GM21737 (cell line): ENCODE results near the gene GRM8.

Experiments used
- ATAC-seq: cut with Tn5 transposase; IDR thresholded peaks from one replicate; pipeline ENCODE4 v1.9.1; 2021; ENCODE audit warnings: mild to moderate bottlenecking, moderate library complexity; ENCODE audit not compliant: unreplicated experiment

Gene GRM8

DNA sequence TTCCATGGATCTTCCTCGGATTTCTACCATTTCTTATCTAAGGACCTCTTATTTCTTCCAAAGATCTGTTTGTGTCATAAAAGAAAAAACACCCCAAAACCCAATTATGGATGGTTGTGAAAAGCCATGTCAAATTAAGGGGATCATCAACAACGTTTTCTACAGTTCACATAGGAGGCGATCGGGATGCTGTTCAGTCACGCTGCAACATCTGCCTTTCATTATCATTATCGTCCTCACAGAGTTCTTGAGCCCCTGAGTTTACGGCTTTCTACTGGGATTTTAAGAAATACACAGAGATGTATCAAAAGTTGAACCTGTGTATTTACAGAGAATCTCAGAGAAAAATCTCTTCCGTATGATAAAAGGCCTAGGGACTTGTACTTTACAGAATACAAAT lies 101.4 kb downstream of the GRM8 start:
- no peak for ATAC-seq

DNA sequence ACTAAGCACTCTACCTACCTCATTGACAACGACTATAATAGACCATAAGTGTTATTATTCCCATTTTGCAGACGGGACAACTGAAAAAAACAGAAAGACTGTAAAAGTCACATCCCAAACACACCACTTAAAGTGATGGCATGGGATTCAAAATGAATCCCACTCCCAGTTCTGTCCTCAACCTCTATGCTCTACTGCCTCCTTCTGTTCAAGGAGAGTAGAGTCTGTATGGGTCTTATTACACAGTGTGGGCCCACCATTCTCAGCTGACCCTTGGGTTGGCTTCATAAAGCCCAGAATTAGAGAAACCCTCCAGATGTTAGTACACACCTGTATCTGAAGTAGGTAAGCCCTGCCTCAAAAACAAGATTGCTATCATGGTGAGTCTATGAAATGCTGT lies 102.2 kb downstream of the GRM8 start:
- no peak for ATAC-seq

DNA sequence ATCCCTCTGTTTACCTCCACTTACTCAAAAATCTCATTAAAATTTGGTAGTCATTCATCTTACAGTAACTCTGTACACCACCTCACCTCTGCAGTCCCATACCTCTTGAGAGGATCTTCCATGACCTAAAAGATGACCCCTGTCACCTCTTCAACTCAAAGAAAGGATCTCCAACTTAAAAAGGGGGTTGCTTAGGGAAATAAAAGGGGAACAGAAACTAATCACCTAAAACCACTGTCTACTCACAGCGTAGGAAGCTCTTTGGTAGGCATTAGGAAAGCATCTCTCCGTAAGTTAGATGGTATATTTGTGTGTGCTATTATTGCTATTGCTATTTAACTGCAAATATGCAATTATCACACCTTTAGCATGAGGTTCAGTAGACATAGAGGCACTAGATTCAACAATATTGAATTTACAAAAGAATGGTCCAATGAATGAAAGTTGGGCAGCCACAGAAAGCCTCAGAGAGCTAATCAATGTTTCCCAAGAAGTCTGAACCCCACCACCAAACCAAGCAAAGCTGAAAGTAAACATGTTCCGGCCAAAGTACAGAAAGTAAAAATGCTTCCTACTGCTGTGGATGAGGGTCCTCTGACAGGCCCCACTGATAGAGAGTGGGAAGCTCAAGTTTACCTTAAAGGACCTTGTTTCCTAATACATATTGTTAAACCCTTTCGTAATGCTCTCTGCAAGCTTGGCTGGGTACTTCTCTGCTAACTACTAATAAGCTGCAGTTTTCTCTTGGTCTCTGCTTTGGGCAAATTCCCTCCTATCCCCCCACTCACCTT lies 105.8 kb downstream of the GRM8 start:
- ATAC-seq, result no peak

DNA sequence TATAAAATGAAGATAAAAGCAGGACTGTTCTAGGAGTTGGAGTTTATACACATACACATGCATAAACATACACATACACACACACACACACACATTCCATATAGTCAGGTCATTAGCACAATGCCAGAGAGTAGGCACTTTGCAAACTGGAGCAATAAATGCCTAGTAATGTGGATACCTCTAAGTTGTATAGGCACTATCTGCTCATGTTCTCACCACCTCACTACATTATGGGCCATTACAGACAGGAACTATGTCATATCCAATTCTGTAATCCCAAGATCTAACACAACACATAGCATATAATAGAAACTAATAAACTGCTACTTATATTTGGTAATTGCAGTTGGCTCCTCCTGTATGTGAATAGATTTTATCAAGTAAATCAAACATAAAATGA lies 115.6 kb downstream of the GRM8 start:
- no peak for ATAC-seq

DNA sequence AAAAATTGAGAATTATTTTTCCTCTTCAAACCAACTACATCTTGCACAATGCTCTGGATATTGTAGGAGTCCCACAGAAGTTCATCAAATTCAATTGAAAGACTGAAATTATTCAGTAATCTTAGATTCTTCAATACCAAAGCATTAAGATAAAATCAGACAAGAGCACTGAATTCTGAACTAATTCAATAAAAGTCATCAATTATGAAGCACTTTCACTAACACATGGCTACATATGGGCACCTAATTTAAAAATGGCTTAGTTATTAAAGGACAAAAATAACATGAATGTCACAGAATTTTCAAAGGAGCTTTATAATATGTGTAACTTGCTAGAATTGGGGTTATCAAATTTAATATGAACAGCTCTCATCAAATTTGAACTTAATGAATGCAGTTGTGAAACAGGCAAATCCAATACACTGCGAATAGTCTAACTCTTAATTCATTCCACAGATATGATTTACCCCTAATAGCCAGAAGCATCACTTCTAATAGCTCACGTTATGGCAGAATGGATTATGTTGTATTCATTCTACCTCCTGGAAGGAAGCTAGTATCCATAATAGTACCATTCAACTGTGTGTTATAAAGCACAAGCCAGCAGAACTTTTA lies 116.8 kb downstream of the GRM8 start:
- no peak for ATAC-seq

DNA sequence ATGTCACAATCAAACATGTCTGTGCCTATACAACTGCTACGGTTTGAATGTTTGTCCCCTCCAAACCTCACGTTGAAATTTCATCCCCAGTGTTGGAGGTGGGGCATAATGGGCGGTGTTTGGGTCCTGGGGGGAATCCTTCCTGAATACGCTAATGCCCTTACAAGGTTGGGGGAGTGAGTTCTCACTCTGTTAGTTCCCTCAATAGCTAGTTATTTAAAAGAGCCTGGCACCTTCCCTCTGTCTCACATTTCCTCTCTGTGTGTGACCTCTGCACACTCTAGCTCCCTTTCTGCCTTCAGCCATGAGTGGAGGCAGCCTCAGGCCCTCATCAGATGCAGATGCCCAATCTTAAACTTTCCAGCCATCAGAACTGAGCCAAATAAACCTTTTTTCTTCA lies 129.5 kb downstream of the GRM8 start:
- ATAC-seq, result no peak

DNA sequence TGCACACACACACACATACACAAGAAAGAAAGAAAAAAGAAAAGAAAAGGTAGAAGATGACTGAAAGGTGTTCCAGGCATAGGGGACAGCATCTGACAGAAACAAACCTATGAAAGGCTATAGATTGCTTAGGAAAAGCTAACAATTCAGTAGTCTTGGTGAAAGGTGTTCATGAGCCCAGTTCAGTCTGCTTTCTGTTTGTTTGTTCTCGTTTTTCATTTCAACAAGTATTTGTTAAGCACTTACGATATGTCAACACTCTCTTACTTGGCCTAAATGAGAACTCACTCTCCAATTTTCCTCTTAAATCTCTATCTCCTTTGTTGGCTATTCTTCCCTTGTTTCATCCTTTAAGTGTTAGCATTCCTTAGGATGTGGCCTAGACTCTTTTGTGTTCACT lies 133.2 kb downstream of the GRM8 start:
- no peak for ATAC-seq

DNA sequence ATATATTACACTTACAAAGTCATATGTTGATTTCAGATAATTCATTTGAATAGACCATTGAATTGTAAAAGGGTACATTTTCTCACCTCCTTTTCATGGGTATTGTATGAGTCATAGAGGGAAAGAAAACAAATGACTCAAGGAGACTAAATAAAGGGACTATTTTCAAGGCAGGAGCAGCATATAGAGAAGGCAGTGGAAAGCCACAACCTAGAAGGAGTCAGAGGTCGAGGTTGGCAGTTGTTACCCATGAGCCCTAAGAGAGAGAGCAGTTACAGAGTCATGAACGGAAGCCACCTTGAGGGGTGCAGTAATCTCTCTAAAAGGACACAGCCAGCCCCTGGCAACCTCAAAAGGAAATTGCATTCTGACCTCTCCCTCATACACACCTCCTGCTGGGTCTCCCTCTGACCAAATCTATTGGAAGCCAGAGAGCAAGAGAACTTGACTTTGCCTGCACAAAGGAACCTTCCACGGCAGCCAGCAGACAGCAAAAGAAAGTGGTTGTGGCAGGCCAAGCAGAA lies 137.9 kb downstream of the GRM8 start:
- no peak for ATAC-seq

DNA sequence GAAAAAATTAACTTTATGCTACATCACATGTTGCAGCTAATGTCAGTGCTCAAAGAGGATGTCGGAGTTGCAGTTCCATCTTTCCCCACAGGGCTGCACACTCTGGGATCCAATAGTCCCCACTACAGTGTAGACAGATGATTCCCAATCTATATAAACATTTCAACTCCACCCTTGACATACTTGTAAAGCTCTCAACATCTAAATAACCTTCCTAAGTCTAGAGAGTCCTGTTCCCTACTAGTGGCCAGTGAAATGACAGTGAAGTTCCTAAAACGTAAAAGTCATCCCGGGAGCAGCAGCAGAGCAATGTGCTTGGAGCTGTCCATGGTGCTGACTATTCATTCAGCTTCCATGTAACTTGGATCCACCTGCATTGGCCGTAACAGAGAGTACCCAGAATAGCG lies 145.1 kb downstream of the GRM8 start:
- peak; percentile 80 for ATAC-seq

DNA sequence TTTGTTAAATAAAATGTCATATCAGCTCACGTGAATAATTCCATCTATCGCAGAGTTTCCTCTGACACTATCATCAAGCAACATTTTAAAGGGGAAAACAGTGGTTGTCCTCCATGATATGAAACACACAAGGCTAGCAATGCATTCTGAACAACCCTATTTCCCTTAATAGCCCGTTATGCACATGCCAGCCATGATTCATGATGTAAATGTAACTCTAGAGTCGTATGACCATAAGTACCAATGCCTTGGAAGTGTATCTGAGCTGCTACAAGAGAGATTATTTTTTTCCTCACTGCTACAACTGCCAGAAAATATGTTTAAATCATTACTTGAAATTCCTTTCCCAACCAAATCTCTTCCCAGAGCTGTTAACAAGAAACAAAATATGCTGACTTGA lies 159.4 kb downstream of the GRM8 start:
- ATAC-seq, result no peak

DNA sequence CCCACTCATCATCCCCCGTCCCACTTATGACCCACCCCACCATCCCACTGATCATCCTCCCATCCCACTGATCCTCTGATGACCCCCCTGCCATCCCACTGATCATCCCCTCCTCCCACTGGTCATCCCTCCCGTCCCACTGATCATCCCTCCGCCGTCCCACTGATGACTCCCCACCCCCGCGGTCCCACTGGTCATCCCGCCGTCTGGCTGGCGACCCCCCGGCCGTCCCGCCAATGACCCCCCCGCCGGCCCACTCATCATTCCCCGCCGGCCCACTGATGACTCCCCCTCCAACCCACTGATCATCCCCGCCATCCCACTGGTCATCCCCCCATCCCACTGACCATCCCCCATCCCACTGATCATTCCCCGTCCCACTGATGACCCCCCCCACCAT lies 161.1 kb downstream of the GRM8 start:
- ATAC-seq, result no peak

DNA sequence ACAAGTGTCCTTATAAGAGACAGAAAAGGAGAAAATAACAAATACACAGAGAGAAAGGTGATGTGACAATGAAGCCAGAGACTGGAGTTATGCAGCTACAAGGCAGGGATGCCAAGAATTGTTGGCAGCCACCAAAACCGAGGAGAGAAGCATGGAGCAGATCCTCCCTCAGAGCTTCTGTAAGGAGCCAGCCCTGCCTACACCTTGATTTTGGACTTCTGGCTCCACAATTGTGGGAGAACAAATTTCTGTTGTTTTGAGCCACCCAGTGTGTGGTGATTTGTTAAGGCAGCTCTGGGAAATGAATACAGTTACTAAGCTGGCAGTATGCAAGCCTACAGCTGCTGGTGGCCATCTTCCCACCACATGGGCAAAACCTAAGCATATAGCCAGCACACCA lies 163.6 kb downstream of the GRM8 start:
- ATAC-seq, result no peak

DNA sequence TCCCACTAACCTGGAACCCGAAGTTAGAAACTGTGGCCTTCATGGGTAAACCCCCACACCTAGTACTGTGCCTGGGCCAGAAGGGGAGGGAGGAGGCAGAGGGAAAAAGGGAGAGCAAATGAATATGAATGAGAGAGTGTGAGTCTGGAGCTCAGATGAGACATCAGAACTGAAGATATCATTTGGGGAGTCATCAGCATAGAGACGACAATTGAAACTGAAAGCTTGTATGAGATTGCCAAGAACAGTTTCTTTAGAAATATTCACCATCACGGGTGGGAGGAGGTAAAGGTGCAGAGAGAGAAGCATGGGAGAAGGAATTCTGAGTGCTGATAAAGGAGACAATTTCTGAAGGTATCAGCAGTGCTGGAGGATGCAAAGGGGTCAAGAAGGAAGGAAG lies 171.2 kb downstream of the GRM8 start:
- no peak for ATAC-seq

DNA sequence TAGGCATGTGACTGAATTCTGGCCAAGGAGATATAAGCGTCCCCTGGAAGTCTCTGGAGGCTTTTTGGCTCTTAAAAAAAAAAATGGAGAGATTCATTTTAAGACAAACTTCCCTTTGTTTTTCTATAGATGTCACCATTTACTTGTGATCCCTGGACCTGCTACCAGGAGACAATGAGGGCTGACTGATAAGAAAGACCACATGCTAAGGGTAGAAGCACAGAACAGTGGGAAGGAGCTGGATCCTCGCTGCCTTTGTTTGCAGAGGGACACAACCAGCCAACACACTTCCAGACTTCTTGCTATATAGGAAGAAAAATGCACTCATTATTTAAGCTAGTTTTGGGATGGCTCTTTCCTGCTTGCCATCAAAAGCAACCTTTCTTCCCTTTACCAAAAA lies 172.2 kb downstream of the GRM8 start:
- ATAC-seq, result no peak

DNA sequence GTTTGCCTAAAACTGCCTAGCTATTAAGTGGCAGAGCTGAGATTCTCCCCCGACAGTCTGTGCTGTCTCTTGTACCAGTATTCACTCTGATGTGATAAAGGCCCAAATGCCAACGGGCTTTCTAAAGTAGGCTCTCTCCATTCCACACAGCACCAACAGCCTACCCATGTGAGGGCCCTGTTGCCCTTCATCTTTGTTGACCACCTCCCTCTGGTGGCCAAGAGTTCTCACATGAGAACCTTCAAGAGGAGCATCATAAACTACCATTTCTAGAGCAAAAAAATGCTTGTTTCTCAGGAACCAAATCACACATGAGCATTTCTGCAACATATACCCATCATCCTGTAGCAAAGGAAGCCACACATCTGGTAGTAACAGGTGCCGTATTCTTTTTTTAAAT lies 185.8 kb downstream of the GRM8 start:
- ATAC-seq, result no peak

DNA sequence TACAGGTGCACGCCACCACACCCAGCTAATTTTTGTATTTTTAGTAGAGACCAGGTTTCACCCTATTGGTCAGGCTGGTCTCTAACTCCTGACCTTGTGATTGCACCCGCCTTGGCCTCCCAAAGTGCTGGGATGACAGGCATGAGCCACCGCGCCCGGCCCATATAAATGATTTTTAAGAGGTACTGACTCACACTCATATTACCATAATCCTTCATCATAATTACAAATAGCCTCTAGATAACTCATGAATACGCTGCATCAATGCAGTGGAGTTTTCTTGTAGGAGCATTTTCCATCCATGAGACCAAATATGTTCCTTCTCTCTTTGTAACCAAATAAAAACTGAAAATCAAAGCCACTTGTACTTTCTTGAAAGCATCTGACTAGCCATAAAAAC lies 193.3 kb downstream of the GRM8 start:
- no peak for ATAC-seq

DNA sequence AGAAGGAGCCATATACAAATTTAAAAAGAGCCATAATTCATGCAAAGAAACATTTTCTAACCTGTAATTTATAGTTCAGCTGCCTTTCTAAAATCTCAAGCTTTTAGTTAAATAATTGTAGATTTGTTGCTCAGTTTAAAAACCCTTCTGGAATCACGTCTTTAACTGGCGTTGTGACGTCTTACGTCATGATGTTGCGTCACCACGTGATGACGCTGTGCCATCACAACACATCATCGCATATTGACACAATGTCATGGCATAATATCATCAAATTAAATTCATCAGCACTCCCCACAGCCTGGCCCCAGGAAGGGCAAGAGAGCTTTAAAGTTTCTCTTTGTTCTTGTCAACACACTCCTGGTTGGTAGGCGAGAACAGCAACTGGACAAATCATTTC lies 194.8 kb downstream of the GRM8 start:
- no peak for ATAC-seq

DNA sequence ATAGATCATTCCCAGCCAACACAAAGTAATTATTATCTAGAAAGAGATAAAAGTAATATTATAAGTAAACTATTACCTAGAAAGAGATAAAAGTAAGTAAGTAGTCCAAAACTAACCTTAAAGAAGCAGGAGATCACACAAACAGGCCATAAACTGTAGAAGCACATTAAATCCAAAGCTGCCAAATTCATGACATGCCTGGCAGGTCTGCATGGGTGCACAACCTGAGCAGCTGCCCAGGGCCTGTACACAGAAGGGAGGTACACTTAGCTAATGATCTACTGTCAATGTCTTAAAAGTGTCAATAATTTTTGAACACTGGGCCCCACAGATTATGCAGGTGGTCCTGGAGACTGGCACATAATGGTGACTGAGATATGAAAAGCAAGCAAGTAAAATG lies 196.5 kb downstream of the GRM8 start:
- no peak for ATAC-seq

DNA sequence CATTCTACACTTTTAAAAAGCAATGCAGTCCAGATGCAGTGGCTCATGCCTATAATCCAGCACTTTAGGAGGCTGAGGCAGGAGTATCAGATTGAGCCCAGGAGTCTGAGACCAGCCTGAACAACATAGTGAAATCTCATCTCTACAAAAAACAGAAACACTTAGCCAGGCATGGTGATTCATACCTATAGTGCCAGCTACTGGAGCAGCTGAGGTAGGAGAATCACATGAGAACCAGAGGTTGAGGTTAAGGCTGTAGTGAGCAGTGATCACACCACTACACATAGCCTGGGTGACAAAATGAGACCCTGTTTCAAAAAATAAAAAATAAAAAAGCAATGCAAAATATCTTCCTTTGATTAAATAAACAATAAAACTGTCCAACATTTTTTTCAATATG lies 205.2 kb downstream of the GRM8 start:
- no peak for ATAC-seq

DNA sequence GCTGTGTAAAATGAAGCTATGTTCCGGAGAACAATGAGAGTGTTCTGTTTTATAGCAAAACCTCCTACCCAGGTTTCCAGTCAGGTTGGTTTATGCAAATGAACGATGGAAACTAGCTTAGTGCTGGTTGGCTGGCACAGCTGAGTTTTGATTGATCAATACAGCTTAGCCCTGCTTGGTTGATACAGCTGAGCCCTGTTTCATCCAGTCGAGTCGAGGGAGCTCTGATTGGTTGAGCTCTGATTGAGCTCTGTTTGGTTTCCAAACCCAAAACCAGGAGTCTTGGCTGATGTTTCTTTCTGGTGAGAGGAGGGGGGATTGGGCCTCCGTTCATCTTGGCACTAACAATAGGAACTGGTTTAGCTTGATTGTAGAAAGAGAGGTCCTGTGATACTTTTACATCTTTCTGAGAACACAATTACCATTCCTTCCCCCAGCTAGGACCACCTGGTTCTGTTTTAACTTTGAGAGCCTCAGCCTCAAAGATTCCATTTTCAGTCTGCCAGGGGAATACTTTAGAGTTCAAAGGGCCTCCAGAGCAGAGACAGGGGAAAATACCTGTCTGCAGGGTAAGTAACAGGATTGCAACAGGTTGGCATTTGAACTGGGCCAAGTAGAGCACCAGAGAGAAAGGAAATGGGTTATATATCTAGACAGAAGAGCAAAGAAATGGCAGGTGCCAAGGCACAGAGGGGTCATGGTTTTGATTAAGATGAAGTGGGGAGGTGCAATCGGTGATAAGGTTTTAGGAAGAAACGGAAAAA lies 210.9 kb downstream of the GRM8 start:
- ATAC-seq, result no peak

DNA sequence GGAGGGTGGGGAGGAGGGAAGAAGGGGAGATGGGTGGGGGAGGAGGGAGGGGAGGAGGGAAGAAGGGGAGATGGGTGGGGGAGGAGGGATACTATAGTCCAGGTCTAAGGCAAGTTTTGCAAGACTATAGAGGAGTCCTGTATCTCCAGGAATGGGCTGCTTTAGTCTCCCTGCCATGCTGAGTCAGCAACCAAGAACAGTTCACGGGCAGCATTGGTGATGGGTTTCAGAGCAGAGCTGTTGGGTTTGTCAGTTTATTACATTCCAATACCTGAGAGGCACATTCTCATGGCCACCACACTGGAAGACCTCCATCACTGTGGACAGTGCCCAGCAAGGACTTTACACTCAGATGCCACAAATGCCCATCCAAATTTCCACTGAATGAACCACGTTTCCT lies 212.7 kb downstream of the GRM8 start:
- no peak for ATAC-seq

DNA sequence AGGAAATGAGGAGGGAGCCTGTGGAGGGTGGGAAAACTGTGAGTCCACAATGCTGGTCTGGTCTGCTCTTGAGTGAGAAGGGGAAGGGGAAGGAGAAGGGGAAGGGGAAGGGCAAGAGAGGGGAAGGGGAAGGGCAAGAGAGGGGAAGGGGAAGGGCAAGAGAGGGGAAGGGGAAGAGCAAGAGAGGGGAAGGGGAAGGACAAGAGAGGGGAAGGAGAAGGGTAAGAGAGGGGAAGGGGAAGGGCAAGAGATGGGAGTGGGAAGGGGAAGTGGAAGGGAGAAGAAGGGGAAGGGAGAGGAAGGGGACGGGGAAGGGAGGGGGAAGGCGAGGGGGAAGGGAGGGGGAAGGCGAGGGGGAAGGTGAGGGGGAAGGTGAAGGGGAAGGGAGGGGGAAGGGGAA lies 213.2 kb downstream of the GRM8 start:
- ATAC-seq, result no peak
